CD4-positive, alpha-beta T cell treated with Interleukin-15 for 1 hour (primary cell): ENCODE measurements around the gene B4GALT1.

Source experiments
- DNase-seq: peaks from one replicate; pipeline ENCODE4 v3.0.0-alpha.2; 2020

B4GALT1 gene

GRCh38 chr9:33117796-33118195 is 49.3 kb downstream of the B4GALT1 start:
- DNase-seq = no peak

GRCh38 chr9:33117306-33117705 is 49.8 kb downstream of the B4GALT1 start:
- DNase-seq = no peak

DNA sequence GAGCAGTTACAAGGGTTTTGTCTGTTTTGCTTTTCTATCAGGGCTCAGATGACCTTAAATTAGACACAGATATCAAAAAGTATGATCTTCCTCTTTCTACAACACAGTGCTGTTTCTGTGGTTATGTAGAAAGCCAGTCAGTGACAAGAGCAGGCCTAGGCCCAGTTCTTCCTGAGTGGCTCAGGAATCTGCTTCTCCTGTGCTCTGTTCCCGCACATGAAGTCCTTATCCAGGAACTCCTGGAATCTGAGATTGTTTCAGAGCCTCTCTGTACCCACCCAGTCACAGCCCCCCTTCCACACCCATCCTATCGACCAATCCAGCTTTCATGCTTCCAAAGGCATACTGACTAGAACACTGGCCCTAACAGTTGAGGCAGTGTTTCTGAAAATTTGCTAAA is 50.3 kb downstream of the B4GALT1 start:
- no peak for DNase-seq

DNA sequence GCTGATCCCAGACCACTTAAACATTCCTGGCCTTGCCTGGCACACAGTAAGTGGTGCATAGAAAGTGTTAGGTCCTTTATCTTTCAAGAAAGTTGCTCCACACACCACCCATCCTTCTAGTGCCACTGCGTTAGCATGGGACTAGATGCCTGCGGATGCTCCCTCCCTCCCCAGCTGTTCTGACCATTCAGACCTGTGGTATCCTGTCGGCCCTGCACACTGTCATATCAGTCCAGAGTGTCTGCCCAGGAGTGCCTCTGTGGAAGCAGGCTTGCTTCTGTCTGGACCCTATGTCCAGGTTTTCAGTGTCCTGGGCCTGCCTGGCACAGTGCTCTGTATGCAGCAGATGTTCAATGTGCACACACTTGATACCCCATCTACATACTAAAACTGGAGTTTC is 52.4 kb downstream of the B4GALT1 start:
- DNase-seq = no peak

- no peak for DNase-seq
Observed at GRCh38 chr9:33113799-33114547, 53.2 kb downstream of the B4GALT1 start.

DNA sequence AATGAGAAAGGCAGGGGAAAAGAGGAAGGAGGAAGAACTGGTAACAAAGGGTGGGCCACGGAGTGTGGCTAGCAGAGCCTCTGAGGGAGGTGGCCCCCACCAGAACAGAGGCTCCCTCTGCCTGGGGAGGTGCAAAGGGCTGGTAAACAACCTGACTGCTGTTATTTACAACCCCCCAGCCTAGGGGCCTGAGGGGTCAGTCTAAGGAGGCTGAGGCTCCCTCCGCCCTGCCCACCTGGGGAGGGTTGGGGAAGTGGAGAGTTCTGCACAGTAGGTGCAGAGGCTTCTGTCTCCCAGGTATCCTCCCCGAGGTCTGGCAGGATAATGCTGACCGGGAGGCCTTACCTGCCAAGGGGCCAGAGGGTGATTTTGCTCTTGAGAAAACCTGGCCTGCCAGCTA is 55.0 kb downstream of the B4GALT1 start:
- no peak for DNase-seq

DNA sequence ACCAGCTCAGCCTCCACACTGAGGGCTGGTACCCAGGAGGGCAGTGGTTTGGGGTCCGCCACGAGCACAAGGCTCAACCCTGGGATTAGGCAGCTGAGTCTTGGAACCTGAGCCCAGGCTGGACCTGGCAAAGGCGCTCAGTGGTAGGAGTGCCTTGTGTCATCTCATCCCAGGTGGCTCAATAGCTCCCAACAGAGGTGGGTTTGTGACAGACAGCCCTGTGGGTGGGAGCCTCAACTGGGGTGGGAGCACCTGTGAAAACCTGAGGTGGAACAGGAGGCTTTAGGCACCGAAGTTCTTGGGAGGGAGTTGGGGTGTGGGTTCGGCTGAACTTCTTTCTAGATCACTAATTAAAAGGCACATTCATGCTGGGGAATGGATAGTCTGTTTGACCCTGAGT is 55.5 kb downstream of the B4GALT1 start:
- no peak for DNase-seq

GRCh38 chr9:33110686-33111085 is 56.5 kb downstream of the B4GALT1 start:
- DNase-seq = no peak

DNA sequence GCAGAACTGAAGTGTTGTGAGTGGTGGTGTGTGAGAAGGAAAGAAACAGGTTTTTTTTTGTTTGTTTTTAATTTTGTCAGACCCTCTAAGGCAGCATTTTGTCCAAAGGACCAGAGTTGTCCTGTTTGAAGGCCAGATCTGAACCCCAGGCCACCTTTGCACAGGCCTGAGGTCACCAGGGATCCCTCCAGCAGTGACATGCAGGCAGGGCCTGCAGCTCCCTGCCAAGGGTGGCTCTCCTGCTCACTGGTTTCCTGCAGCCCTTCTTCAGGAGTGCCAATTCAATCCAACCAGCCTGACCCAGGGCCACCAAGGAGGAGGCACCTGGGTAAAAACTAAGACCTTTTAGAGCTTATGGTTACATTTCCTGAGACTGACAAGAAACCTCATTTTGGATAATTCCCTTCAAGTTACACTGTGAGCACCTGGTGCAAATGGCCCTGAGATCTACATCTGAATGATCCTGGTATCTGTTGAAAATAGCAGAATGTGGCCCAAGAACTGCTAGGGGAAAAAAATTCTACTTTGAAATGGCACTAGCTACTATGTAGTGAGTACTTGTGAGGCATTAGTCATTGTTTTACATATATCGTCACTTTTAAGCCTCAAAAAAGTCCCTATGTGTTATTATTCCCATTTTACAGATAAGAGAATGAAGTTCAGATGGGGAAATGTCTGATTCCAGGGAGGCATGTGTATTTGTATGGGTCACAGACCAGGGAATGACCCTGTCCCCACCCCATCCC is 57.1 kb downstream of the B4GALT1 start:
- no peak for DNase-seq

- no peak for DNase-seq
Observed at GRCh38 chr9:33109097-33109496, 58.0 kb downstream of the B4GALT1 start.

DNA sequence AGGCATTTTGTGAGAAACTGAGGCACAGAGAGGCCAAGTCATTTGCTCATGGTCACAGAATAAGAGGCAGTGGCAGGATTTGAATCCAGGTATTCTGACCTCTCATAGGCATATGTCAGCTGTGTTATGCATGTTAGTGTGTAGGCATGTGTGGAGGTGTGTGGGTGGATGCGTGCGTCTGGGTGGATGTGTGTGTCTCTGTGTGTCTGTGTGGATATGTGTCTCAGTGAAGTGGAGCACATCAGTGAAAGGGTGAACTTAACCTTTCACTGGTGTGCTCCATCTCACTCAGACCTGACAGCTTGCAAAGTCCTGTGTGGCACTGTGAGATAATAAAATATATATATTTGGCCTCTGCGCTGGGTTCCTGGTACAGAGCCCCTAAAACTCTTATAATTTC is 58.7 kb downstream of the B4GALT1 start:
- DNase-seq = no peak

GRCh38 chr9:33107762-33108161 is 59.4 kb downstream of the B4GALT1 start:
- DNase-seq = no peak

DNA sequence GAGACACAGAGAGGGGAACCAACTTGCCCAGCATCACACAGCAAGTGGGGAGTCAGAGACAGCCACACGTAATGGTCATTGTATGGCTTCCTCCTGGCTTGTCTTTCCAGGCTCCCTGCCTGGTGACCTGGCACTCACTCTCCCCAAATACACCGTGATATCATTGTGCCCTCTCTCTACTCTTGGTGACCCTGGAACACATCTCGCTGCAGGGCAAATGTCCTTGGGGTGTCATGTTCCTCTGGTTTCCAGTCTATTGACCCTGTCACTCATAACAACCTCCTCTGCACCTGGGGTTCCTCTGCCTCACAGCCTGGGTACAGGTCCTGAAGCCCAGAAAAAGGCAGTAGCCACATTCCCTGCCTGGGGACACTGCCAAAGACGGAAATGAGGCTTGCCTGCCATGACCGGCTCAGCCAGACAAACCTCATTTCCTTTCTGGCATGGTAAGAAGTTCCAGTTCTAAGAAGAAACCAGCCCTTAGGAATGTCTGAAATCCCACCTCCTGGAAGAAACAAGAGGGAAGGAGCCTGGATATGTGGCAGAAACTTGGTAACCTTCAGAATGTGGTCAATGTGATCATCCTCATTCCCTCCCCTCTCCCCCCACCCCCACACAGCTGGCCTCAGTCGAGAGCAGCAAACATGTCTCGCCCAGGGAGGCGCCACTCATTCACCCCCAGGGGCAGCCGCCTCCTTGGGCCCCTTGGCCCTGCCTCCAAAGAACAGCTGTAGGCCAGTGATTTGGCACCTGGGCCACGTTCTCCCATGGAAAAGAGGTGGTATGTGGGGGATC is 60.1 kb downstream of the B4GALT1 start:
- DNase-seq = no peak

- no peak for DNase-seq
Observed at GRCh38 chr9:33106372-33106771, 60.8 kb downstream of the B4GALT1 start.

GRCh38 chr9:33105959-33106358 is 61.2 kb downstream of the B4GALT1 start:
- no peak for DNase-seq

DNA sequence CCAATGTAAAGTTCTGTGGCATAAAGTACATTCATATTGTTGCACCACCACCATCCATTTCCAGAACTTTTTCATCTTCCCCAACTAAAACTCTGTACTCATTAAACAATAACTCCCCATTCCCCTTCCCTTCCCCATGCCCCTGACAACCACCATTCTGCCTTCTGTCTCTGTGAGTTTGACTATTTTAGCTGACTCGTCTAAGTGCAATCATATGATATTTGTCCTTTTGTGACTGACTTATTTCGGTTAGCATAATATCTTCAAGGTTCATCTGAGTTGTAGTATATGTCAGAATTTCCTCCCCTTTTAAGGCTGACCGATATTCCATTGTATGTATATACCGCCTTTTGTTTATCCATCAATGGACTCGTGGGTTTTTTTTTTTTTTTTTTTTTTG is 61.6 kb downstream of the B4GALT1 start:
- DNase-seq = no peak

- DNase-seq = no peak
Observed at GRCh38 chr9:33104401-33104800, 62.7 kb downstream of the B4GALT1 start.

GRCh38 chr9:33103501-33104281 is 63.4 kb downstream of the B4GALT1 start:
- no peak for DNase-seq

GRCh38 chr9:33102551-33103210 is 64.5 kb downstream of the B4GALT1 start:
- DNase-seq = no peak

GRCh38 chr9:33101104-33101951 is 65.8 kb downstream of the B4GALT1 start:
- no peak for DNase-seq

DNA sequence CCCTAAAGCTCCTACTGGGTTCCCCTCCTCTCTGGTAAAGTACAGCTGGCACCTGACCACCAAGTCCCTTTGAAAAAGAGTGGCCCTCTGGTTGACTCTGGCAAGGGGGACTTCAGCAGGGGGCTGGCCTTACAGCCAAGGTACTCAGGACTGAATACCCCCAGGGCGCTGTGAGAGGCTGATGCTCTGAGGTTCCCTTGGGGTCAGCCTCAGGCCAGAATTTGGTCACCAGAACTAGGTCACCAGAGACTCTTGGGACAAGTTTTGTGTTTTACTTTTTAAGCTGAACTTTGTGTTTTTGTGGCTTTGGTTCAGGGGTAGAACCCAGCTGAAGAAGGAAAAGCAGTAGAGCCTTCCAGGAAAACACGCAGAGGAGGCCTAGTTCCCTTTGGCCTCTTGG is 67.4 kb downstream of the B4GALT1 start:
- no peak for DNase-seq
